ENCODE measurements around the gene RASGEF1B. TPM values are rescaled to one million over a fixed set of nuclear protein-coding genes. Genes with fewer than 3 reads are reported as not detected.

The RASGEF1B gene
- polyA plus RNA-seq, 1 experiment: not detected

- ChIA-PET POLR2A (interaction anchor here (0.6 kb wide), 1 partner anchor 20 kb away, joined by 12 read pairs; no protein-coding TSS in a partner anchor), CTCF (interaction anchor here (1.5 to 3.7 kb wide), 2 partner anchors 21 to 466 kb away, joined by 4 to 18 read pairs; no protein-coding TSS in a partner anchor)
- Histone ChIP-seq H3K4me3 (ENCODE audit: low read depth, low read length) (no peak overlapping the region), H3K9me3 (ENCODE audit: control insufficient read depth, insufficient read depth, low read length) (no peaks in the 10 kb centered on the region), H3K27me3 (ENCODE audit: control insufficient read depth, insufficient read depth, low read length) (no peaks in the 10 kb centered on the region), H3K27ac (ENCODE audit: low read depth, low read length) (no peak overlapping the region)
- no peak for TF ChIP-seq CTCF (IDR thresholded peaks at IDR 0.05; ENCODE audit: low read depth, low read length)
- no peak for DNase-seq (ENCODE audit: low read depth, low spot score)
Measured at GRCh38 chr4:81446634-81447033, 25.1 kb downstream of the RASGEF1B start.

GRCh38 chr4:81445196-81445595 is 26.5 kb downstream of the RASGEF1B start:
- ChIA-PET CTCF (interaction anchor here (1.4 to 3.7 kb wide), 3 partner anchors 22 to 823 kb away, joined by 4 to 18 read pairs (median 4); no protein-coding TSS in a partner anchor), POLR2A (no interaction called here)
- DNase-seq (ENCODE audit: low read depth, low spot score): no peak
- Histone ChIP-seq H3K27ac (ENCODE audit: low read depth, low read length) (no peak overlapping the region), H3K27me3 (ENCODE audit: control insufficient read depth, insufficient read depth, low read length) (no peaks in the 10 kb centered on the region), H3K9me3 (ENCODE audit: control insufficient read depth, insufficient read depth, low read length) (no peaks in the 10 kb centered on the region), H3K4me3 (ENCODE audit: low read depth, low read length) (no peak overlapping the region)
- no peak for TF ChIP-seq CTCF (IDR thresholded peaks at IDR 0.05; ENCODE audit: low read depth, low read length)

- Histone ChIP-seq H3K27ac (ENCODE audit: low read depth, low read length) (no peak overlapping the region), H3K27me3 (ENCODE audit: control insufficient read depth, insufficient read depth, low read length) (no peaks in the 10 kb centered on the region), H3K4me3 (ENCODE audit: low read depth, low read length) (no peak overlapping the region), H3K9me3 (ENCODE audit: control insufficient read depth, insufficient read depth, low read length) (no peaks in the 10 kb centered on the region)
- TF ChIP-seq CTCF (IDR thresholded peaks at IDR 0.05; ENCODE audit: low read depth, low read length): no peak
- ChIA-PET POLR2A (no interaction called here), CTCF (interaction anchor here (0.7 kb wide), 1 partner anchor 24 kb away, joined by 4 read pairs; no protein-coding TSS in a partner anchor)
- DNase-seq (ENCODE audit: low read depth, low spot score): no peak
Measured at GRCh38 chr4:81442484-81443085, 29.1 kb downstream of the RASGEF1B start.

- Histone ChIP-seq H3K27me3 (ENCODE audit: control insufficient read depth, insufficient read depth, low read length) (no peaks in the 10 kb centered on the region), H3K4me3 (ENCODE audit: low read depth, low read length) (no peak overlapping the region), H3K27ac (ENCODE audit: low read depth, low read length) (no peak overlapping the region), H3K9me3 (ENCODE audit: control insufficient read depth, insufficient read depth, low read length) (no peaks in the 10 kb centered on the region)
- no peak for TF ChIP-seq CTCF (IDR thresholded peaks at IDR 0.05; ENCODE audit: low read depth, low read length)
- no peak for DNase-seq (ENCODE audit: low read depth, low spot score)
- CTCF ChIA-PET: interaction anchor here (1.2 to 1.6 kb wide), 2 partner anchors 26 to 844 kb away, joined by 4 to 6 read pairs; no protein-coding TSS in a partner anchor
- POLR2A ChIA-PET: no interaction called here
Measured at GRCh38 chr4:81440949-81441348, 30.8 kb downstream of the RASGEF1B start.

GRCh38 chr4:81436941-81437574 is 34.6 kb downstream of the RASGEF1B start:
- H3K27me3 ChIP-seq (ENCODE audit: control insufficient read depth, insufficient read depth, low read length): no peaks in the 10 kb centered on the region
- POLR2A ChIA-PET: no interaction called here
- H3K9me3 ChIP-seq (ENCODE audit: control insufficient read depth, insufficient read depth, low read length): no peaks in the 10 kb centered on the region
- H3K4me3 ChIP-seq (ENCODE audit: low read depth, low read length): no peak overlapping the region
- CTCF ChIA-PET: interaction anchor here (0.9 to 1.0 kb wide), 2 partner anchors 11 to 30 kb away, joined by 3 to 5 read pairs; no protein-coding TSS in a partner anchor
- TF ChIP-seq CTCF (IDR thresholded peaks at IDR 0.05; ENCODE audit: low read depth, low read length): no peak
- no peak overlapping the region for H3K27ac ChIP-seq (ENCODE audit: low read depth, low read length)
- no peak for DNase-seq (ENCODE audit: low read depth, low spot score)
